ENCODE data around the gene TCF7L1.

GRCh38 chr2:85288244-85288725 is 155.1 kb downstream of the TCF7L1 start:
- no peak for TF ChIP-seq SMC3 (conservative IDR thresholded peaks at IDR 0.05; ENCODE audit: poor library complexity)
- no peak for TF ChIP-seq CTCF (IDR thresholded peaks at IDR 0.05; ENCODE audit: poor library complexity, severe bottlenecking)
- no peak for TF ChIP-seq RAD21 (conservative IDR thresholded peaks at IDR 0.05)
- no peak for TF ChIP-seq EP300 (conservative IDR thresholded peaks at IDR 0.05; ENCODE audit: poor library complexity, severe bottlenecking)
- TF ChIP-seq POLR2AphosphoS5 (IDR thresholded peaks at IDR 0.05), result no peak
- no peak for TF ChIP-seq EZH2 (IDR thresholded peaks at IDR 0.05; ENCODE audit: borderline replicate concordance, insufficient read depth, low read length, poor library complexity, severe bottlenecking)
- no peak for TF ChIP-seq TAF1 (IDR thresholded peaks at IDR 0.05; ENCODE audit: low read depth)
